Activated T-cell treated with anti-CD3 and anti-CD28 coated beads, Interleukin-2, amount 50 U/mL, for 4 hours (primary cell): ENCODE measurements around the gene PMM1. TPM values are rescaled to one million over a fixed set of nuclear protein-coding genes. Genes with fewer than 3 reads are reported as not detected.

Experiments used
- ATAC-seq, 2 donors: fragments of 200-7000 bp; cut with Tn5 transposase; one replicate each; pipeline ENCODE4 v1.10.0; 2021
- DNase-seq: peaks from one replicate; pipeline ENCODE4 v3.0.0-alpha.2; 2020
- H3K27me3 Mint-ChIP-seq: one replicate; pipeline ENCODE4 v1.8.0; 2021; ENCODE audit warnings: low read depth, mixed read lengths
- H3K36me3 Mint-ChIP-seq: one replicate; pipeline ENCODE4 v1.8.0; 2022; ENCODE audit warnings: mixed read lengths; ENCODE audit not compliant: insufficient read depth
- H3K4me1 Mint-ChIP-seq: one replicate; pipeline ENCODE4 v1.8.0; 2021; ENCODE audit warnings: low read depth, mixed read lengths
- H3K4me3 Mint-ChIP-seq: one replicate; pipeline ENCODE4 v1.8.0; 2021; ENCODE audit warnings: mild to moderate bottlenecking, moderate library complexity, mixed read lengths
- H3K9me3 Mint-ChIP-seq: one replicate; pipeline ENCODE4 v1.8.0; 2021; ENCODE audit warnings: mixed read lengths
- total RNA-seq, 3 donors: library from RNA; stranded (reverse); gene quantifications; one replicate each; pipeline ENCODE4 v1.2.1, GENCODE V29; 2021

Gene PMM1
- total RNA-seq, 3 donors from 2014 or later: 17.1 to 19.7 (median 18.4) TPM

- peak; percentile 96 for DNase-seq
- peak; percentile 98 for ATAC-seq
- no peaks in the 10 kb centered on the region for H3K27me3 Mint-ChIP-seq
These were observed 45.6 kb downstream of the PMM1 start, which contains the start of gene POLR3H for GRCh38 chr22:41543854-41544670. Gene POLR3H, minus strand, starts transcription at chr22:41544470. Its CDS starts 369 bp downstream, at chr22:41544101.

GRCh38 chr22:41542224-41542623 lies 47.4 kb downstream of the PMM1 start:
- no peak for DNase-seq
- peaks cover 28% of the 10 kb centered on the region for H3K4me1 Mint-ChIP-seq

More at GRCh38 chr22:41543854-41544670, 45.6 kb downstream of the PMM1 start, which contains the start of gene POLR3H:
- H3K9me3 Mint-ChIP-seq: no peaks in the 10 kb centered on the region
- peaks cover 28% of the 10 kb centered on the region for H3K4me1 Mint-ChIP-seq
- peak within 1 kb of the TSS; percentile 95 for H3K4me3 Mint-ChIP-seq
- H3K36me3 Mint-ChIP-seq: peaks cover 14% of the 10 kb centered on the region

GRCh38 chr22:41541484-41541883 lies 48.2 kb downstream of the PMM1 start:
- ATAC-seq (no peak), DNase-seq (no peak)
- Mint-ChIP-seq H3K4me1 (peaks cover 28% of the 10 kb centered on the region), H3K36me3 (peaks cover 16% of the 10 kb centered on the region), H3K4me3 (peak overlapping the region; percentile 95), H3K9me3 (no peaks in the 10 kb centered on the region), H3K27me3 (no peaks in the 10 kb centered on the region)

More at GRCh38 chr22:41542224-41542623, 47.4 kb downstream of the PMM1 start:
- no peaks in the 10 kb centered on the region for H3K27me3 Mint-ChIP-seq
- H3K9me3 Mint-ChIP-seq: no peaks in the 10 kb centered on the region
- peaks cover 14% of the 10 kb centered on the region for H3K36me3 Mint-ChIP-seq
- ATAC-seq: no peak
- H3K4me3 Mint-ChIP-seq: peak overlapping the region; percentile 95

- H3K36me3 Mint-ChIP-seq: peaks cover 16% of the 10 kb centered on the region
- ATAC-seq (no peak), DNase-seq (no peak)
- H3K4me1 Mint-ChIP-seq: peaks cover 28% of the 10 kb centered on the region
- no peaks in the 10 kb centered on the region for H3K27me3 Mint-ChIP-seq
- no peaks in the 10 kb centered on the region for H3K9me3 Mint-ChIP-seq
- H3K4me3 Mint-ChIP-seq: peak overlapping the region; percentile 16
These were observed 49.3 kb downstream of the PMM1 start for GRCh38 chr22:41540365-41540764.

- ATAC-seq (no peak), DNase-seq (no peak)
- H3K36me3 Mint-ChIP-seq: peaks cover 20% of the 10 kb centered on the region
- H3K4me1 Mint-ChIP-seq: peaks cover 26% of the 10 kb centered on the region
- H3K9me3 Mint-ChIP-seq: no peaks in the 10 kb centered on the region
- H3K4me3 Mint-ChIP-seq: no peak overlapping the region
- H3K27me3 Mint-ChIP-seq: no peaks in the 10 kb centered on the region
These were observed 49.7 kb downstream of the PMM1 start for GRCh38 chr22:41540006-41540315.

GRCh38 chr22:41539146-41540005 lies 50.3 kb downstream of the PMM1 start:
- Mint-ChIP-seq H3K4me1 (peaks cover 20% of the 10 kb centered on the region), H3K36me3 (peaks cover 21% of the 10 kb centered on the region), H3K27me3 (no peaks in the 10 kb centered on the region), H3K9me3 (no peaks in the 10 kb centered on the region), H3K4me3 (no peak overlapping the region)
- ATAC-seq (no peak), DNase-seq (no peak)

GRCh38 chr22:41538583-41538982 lies 51.1 kb downstream of the PMM1 start:
- Mint-ChIP-seq H3K4me3 (no peak overlapping the region), H3K4me1 (peaks cover 20% of the 10 kb centered on the region), H3K27me3 (no peaks in the 10 kb centered on the region), H3K9me3 (no peaks in the 10 kb centered on the region), H3K36me3 (peaks cover 23% of the 10 kb centered on the region)
- no peak for DNase-seq
- ATAC-seq: no peak

- no peaks in the 10 kb centered on the region for H3K27me3 Mint-ChIP-seq
- no peaks in the 10 kb centered on the region for H3K9me3 Mint-ChIP-seq
- no peak for ATAC-seq
- peaks cover 11% of the 10 kb centered on the region for H3K4me1 Mint-ChIP-seq
- no peak overlapping the region for H3K4me3 Mint-ChIP-seq
- peaks cover 19% of the 10 kb centered on the region for H3K36me3 Mint-ChIP-seq
- no peak for DNase-seq
These were observed 52.4 kb downstream of the PMM1 start for GRCh38 chr22:41537203-41537602.

GRCh38 chr22:41535244-41535643 lies 54.4 kb downstream of the PMM1 start:
- DNase-seq (no peak), ATAC-seq (no peak)
- peaks cover 19% of the 10 kb centered on the region for H3K36me3 Mint-ChIP-seq
- H3K9me3 Mint-ChIP-seq: no peaks in the 10 kb centered on the region
- no peak overlapping the region for H3K4me3 Mint-ChIP-seq
- no peaks in the 10 kb centered on the region for H3K4me1 Mint-ChIP-seq
- H3K27me3 Mint-ChIP-seq: no peaks in the 10 kb centered on the region

- H3K4me3 Mint-ChIP-seq: no peak overlapping the region
- H3K27me3 Mint-ChIP-seq: no peaks in the 10 kb centered on the region
- H3K36me3 Mint-ChIP-seq: peaks cover 16% of the 10 kb centered on the region
These were observed 55.4 kb downstream of the PMM1 start for GRCh38 chr22:41534219-41534618.

GRCh38 chr22:41532908-41533825 lies 56.5 kb downstream of the PMM1 start:
- DNase-seq (peak; percentile 60), ATAC-seq (peak; percentile 72 to 76)
- peaks cover 22% of the 10 kb centered on the region for H3K36me3 Mint-ChIP-seq
- no peaks in the 10 kb centered on the region for H3K27me3 Mint-ChIP-seq
- no peaks in the 10 kb centered on the region for H3K9me3 Mint-ChIP-seq
- H3K4me1 Mint-ChIP-seq: no peaks in the 10 kb centered on the region
- H3K4me3 Mint-ChIP-seq: no peak overlapping the region

More at GRCh38 chr22:41534219-41534618, 55.4 kb downstream of the PMM1 start:
- ATAC-seq: no peak
- Mint-ChIP-seq H3K9me3 (no peaks in the 10 kb centered on the region), H3K4me1 (no peaks in the 10 kb centered on the region)
- DNase-seq: no peak

- DNase-seq: no peak
- no peaks in the 10 kb centered on the region for H3K4me1 Mint-ChIP-seq
- H3K27me3 Mint-ChIP-seq: no peaks in the 10 kb centered on the region
- peaks cover 19% of the 10 kb centered on the region for H3K36me3 Mint-ChIP-seq
- no peak for ATAC-seq
- no peak overlapping the region for H3K4me3 Mint-ChIP-seq
- no peaks in the 10 kb centered on the region for H3K9me3 Mint-ChIP-seq
These were observed 57.7 kb downstream of the PMM1 start for GRCh38 chr22:41531715-41532477.
